Osteocyte (in vitro differentiated cells): ENCODE measurements around the gene CD44. TPM values are rescaled to one million over a fixed set of nuclear protein-coding genes. Genes with fewer than 3 reads are reported as not detected.

Source experiments
- DNase-seq: peaks from one replicate; pipeline ENCODE4 v3.0.0; 2021; ENCODE audit warnings: mixed read lengths; ENCODE audit not compliant: unreplicated experiment; ENCODE audit errors: extremely low spot score
- H3K27ac Mint-ChIP-seq: one replicate; pipeline ENCODE4 v1.8.0; 2021; ENCODE audit warnings: mild to moderate bottlenecking, mixed read lengths; ENCODE audit not compliant: unreplicated experiment
- H3K27me3 Mint-ChIP-seq: one replicate; pipeline ENCODE4 v1.8.0; 2021; ENCODE audit warnings: mixed read lengths; ENCODE audit not compliant: unreplicated experiment
- H3K36me3 Mint-ChIP-seq: one replicate; pipeline ENCODE4 v1.8.0; 2021; ENCODE audit warnings: mixed read lengths; ENCODE audit not compliant: unreplicated experiment
- H3K4me1 Mint-ChIP-seq: one replicate; pipeline ENCODE4 v1.8.0; 2021; ENCODE audit warnings: mixed read lengths; ENCODE audit not compliant: unreplicated experiment
- H3K4me3 Mint-ChIP-seq: one replicate; pipeline ENCODE4 v1.8.0; 2021; ENCODE audit warnings: mild to moderate bottlenecking, moderate library complexity, mixed read lengths; ENCODE audit not compliant: unreplicated experiment
- H3K9me3 Mint-ChIP-seq: one replicate; pipeline ENCODE4 v1.8.0; 2021; ENCODE audit warnings: mixed read lengths; ENCODE audit not compliant: unreplicated experiment
- CTCF ChIP-seq: fragments of 200-600 bp; sonication (generic); IDR thresholded peaks from 2 replicates; pipeline ENCODE4 v1.5.0; 2021; ENCODE audit warnings: antibody characterized with exemption, mild to moderate bottlenecking, moderate library complexity
- total RNA-seq: library from RNA; stranded (reverse); gene quantifications from 2 replicates; pipeline ENCODE4 v1.2.1, GENCODE V29; 2021

The CD44 gene
- total RNA-seq, 1 donor from 2014 or later, result 283 TPM

- no peaks in the 10 kb centered on the region for H3K27me3 Mint-ChIP-seq
- peak overlapping the region; percentile 96 for H3K27ac Mint-ChIP-seq
- no peak for TF ChIP-seq CTCF
- H3K9me3 Mint-ChIP-seq, result no peaks in the 10 kb centered on the region
- H3K4me3 Mint-ChIP-seq, result no peak overlapping the region
- H3K4me1 Mint-ChIP-seq, result peaks cover 91% of the 10 kb centered on the region
- no peak for DNase-seq
- H3K36me3 Mint-ChIP-seq, result peaks cover 4% of the 10 kb centered on the region
Observed at GRCh38 chr11:35165423-35166368, 26.7 kb downstream of the CD44 start.

GRCh38 chr11:35166369-35167360 lies 27.7 kb downstream of the CD44 start:
- peaks cover 85% of the 10 kb centered on the region for H3K4me1 Mint-ChIP-seq
- peak overlapping the region; percentile 41 for H3K4me3 Mint-ChIP-seq

GRCh38 chr11:35167426-35167954 lies 28.5 kb downstream of the CD44 start:
- H3K4me3 Mint-ChIP-seq, result no peak overlapping the region

More at GRCh38 chr11:35166369-35167360, 27.7 kb downstream of the CD44 start:
- Mint-ChIP-seq H3K27me3 (no peaks in the 10 kb centered on the region), H3K9me3 (no peaks in the 10 kb centered on the region), H3K36me3 (peaks cover 4% of the 10 kb centered on the region), H3K27ac (peak overlapping the region; percentile 96)
- peak; percentile 89 for DNase-seq
- peak; percentile 18 for TF ChIP-seq CTCF

GRCh38 chr11:35168671-35169070 lies 29.7 kb downstream of the CD44 start:
- Mint-ChIP-seq H3K4me3 (no peak overlapping the region), H3K4me1 (peaks cover 78% of the 10 kb centered on the region), H3K27ac (peak overlapping the region; percentile 96), H3K27me3 (no peaks in the 10 kb centered on the region), H3K9me3 (no peaks in the 10 kb centered on the region), H3K36me3 (peaks cover 10% of the 10 kb centered on the region)
- TF ChIP-seq CTCF, result no peak
- DNase-seq, result no peak

More at GRCh38 chr11:35167426-35167954, 28.5 kb downstream of the CD44 start:
- TF ChIP-seq CTCF, result no peak
- Mint-ChIP-seq H3K4me1 (peaks cover 79% of the 10 kb centered on the region), H3K9me3 (no peaks in the 10 kb centered on the region), H3K36me3 (peaks cover 6% of the 10 kb centered on the region), H3K27me3 (no peaks in the 10 kb centered on the region), H3K27ac (peak overlapping the region; percentile 96)
- no peak for DNase-seq
